HCT116 (cell line): Measurements from ENCODE around the gene APBB3. TPM values are rescaled to one million over a fixed set of nuclear protein-coding genes. Genes with fewer than 3 reads are reported as not detected.

Experiments used
- ATAC-seq: fragments of 200-7000 bp; cut with Tn5 transposase; 2 replicates; pipeline ENCODE4 v1.9.1; 2020; ENCODE audit warnings: mild to moderate bottlenecking, moderate library complexity
- BruUV-seq: library from RNA; stranded (reverse); fragments of 400-500 nt; replicated peaks from 2 replicates; lab custom pipeline; 2021; lab: Mats Ljungman, UMichigan
- CTCF ChIA-PET: fragments of 300-600 bp; sonication (Branson Sonifier 250); formaldehyde crosslinking; loops from one replicate; lab custom pipeline; 2021; ENCODE audit warnings: antibody characterized with exemption; lab: Charles Lee
- POLR2A ChIA-PET: fragments of 300-600, 350-600 bp; sonication (Branson Sonifier 250); formaldehyde crosslinking; loops from one replicate; lab custom pipeline; 2021; ENCODE audit warnings: antibody characterized with exemption; lab: Charles Lee
- RAD21 ChIA-PET, 2 experiments: fragments of 300-600 bp; sonication (Branson Sonifier 250); formaldehyde crosslinking; loops; one replicate each; lab custom pipeline; 2023; ENCODE audit warnings: low total read pairs in 2 of 2; ENCODE audit not compliant: uncharacterized antibody in 2 of 2, unreplicated experiment in 2 of 2, low non-redundant PET in 1 of 2; lab: Charles Lee
- DNase-seq: peaks from one replicate; pipeline ENCODE4 v3.0.0-alpha.2; 2010; ENCODE audit warnings: low read depth, low spot score
- H2AFZ ChIP-seq: fragments of 200-600 bp; shearing (Covaris generic), sonication (generic); 2 replicates; pipeline ENCODE4 v1.6.1; 2017; ENCODE audit warnings: low read depth, mixed run types, mixed read lengths, antibody characterized with exemption, low read length; ENCODE audit not compliant: poor library complexity, severe bottlenecking
- H3K27ac ChIP-seq: 2 replicates; pipeline ENCODE4 v1.5.1; 2012; ENCODE audit warnings: low read depth, low read length
- H3K27me3 ChIP-seq: fragments of 200-600 bp; sonication (generic); 2 replicates; pipeline ENCODE4 v1.6.1; 2016; ENCODE audit warnings: mixed run types, low read length, mixed read lengths; ENCODE audit not compliant: insufficient read depth
- H3K36me3 ChIP-seq, 2 experiments: fragments of 200-500 bp in 1 of 2; fragments of 200-600 bp in 1 of 2; sonication (Bioruptor generic) in 1 of 2; sonication (generic) in 1 of 2; 2 replicates each; pipeline versions ENCODE4 v1.5.1 to v1.6.1; 2014 to 2016; ENCODE audit warnings: low read length in 2 of 2, inconsistent platforms in 1 of 2, mixed read lengths in 1 of 2, mixed run types in 1 of 2; ENCODE audit not compliant: insufficient read depth in 2 of 2, control insufficient read depth in 1 of 2
- H3K4me1 ChIP-seq, 2 experiments: fragments of 200-600 bp in 1 of 2; sonication (generic) in 1 of 2; 2 replicates each; pipeline versions ENCODE4 v1.5.1 to v1.6.1; 2012 to 2017; ENCODE audit warnings: low read length in 2 of 2, inconsistent platforms in 1 of 2, mild to moderate bottlenecking in 1 of 2, mixed read lengths in 1 of 2, mixed run types in 1 of 2, moderate library complexity in 1 of 2; ENCODE audit not compliant: insufficient read depth in 2 of 2, control insufficient read depth in 1 of 2
- H3K4me2 ChIP-seq: fragments of 200-600 bp; sonication (generic); 2 replicates; pipeline ENCODE4 v1.6.1; 2017; ENCODE audit warnings: mixed run types, low read length, mixed read lengths
- H3K4me3 ChIP-seq, 2 experiments: fragments of 200-600 bp in 1 of 2; sonication (generic) in 1 of 2; replicated peaks in 1 of 2; 2 replicates each; pipeline ENCODE4 v1.5.1; 2011 to 2016; ENCODE audit warnings: low read length in 2 of 2, control low read depth in 1 of 2, low read depth in 1 of 2, mild to moderate bottlenecking in 1 of 2, mixed read lengths in 1 of 2, mixed run types in 1 of 2
- H3K79me2 ChIP-seq: fragments of 200-600 bp; sonication (generic); 2 replicates; pipeline ENCODE4 v1.6.1; 2017; ENCODE audit warnings: mild to moderate bottlenecking, mixed run types, low read length, moderate library complexity, mixed read lengths; ENCODE audit not compliant: insufficient read depth
- H3K9ac ChIP-seq: fragments of 200-600 bp; sonication (generic); 2 replicates; pipeline ENCODE4 v1.6.1; 2016; ENCODE audit warnings: low read length, mixed read lengths
- H3K9me2 ChIP-seq: fragments of 200-600 bp; sonication (generic), shearing (Covaris generic); 2 replicates; pipeline ENCODE4 v1.6.1; 2017; ENCODE audit warnings: mixed run types, mild to moderate bottlenecking, moderate library complexity; ENCODE audit not compliant: insufficient read depth
- H3K9me3 ChIP-seq, 2 experiments: fragments of 200-500 bp in 1 of 2; fragments of 200-600 bp in 1 of 2; sonication (Bioruptor generic) in 1 of 2; sonication (generic) in 1 of 2; 2 replicates each; pipeline ENCODE4 v1.6.1; 2014 to 2017; ENCODE audit warnings: low read length in 2 of 2, mixed read lengths in 2 of 2, inconsistent platforms in 1 of 2, low read depth in 1 of 2, mild to moderate bottlenecking in 1 of 2, mixed run types in 1 of 2, moderate library complexity in 1 of 2; ENCODE audit not compliant: control insufficient read depth in 1 of 2, insufficient read depth in 1 of 2
- H4K20me1 ChIP-seq: fragments of 200-600 bp; sonication (generic), shearing (Covaris generic); 2 replicates; pipeline ENCODE4 v1.6.1; 2017; ENCODE audit warnings: mixed run types, mild to moderate bottlenecking, moderate library complexity; ENCODE audit not compliant: insufficient read depth
- CBX3 ChIP-seq: IDR thresholded peaks from 2 replicates; pipeline ENCODE4 v1.6.1; 2012; ENCODE audit warnings: low read depth
- CEBPB ChIP-seq: IDR thresholded peaks from 2 replicates; pipeline ENCODE4 v1.6.1; 2012; ENCODE audit warnings: low read depth
- EGR1 ChIP-seq: IDR thresholded peaks from 2 replicates; pipeline ENCODE4 v1.6.1; 2012; ENCODE audit warnings: low read depth
- EZH2phosphoT487 ChIP-seq: fragments of 200-600 bp; IDR thresholded peaks from 2 replicates; pipeline ENCODE4 v1.6.1; 2018; ENCODE audit warnings: antibody characterized with exemption, borderline replicate concordance
- JUND ChIP-seq: IDR thresholded peaks from 2 replicates; pipeline ENCODE4 v1.6.1; 2012
- POLR2AphosphoS5 ChIP-seq: IDR thresholded peaks from 2 replicates; pipeline ENCODE4 v1.6.1; 2011; ENCODE audit warnings: mild to moderate bottlenecking, low read depth, low read length, moderate library complexity
- RAD21 ChIP-seq: IDR thresholded peaks from 2 replicates; pipeline ENCODE4 v1.6.1; 2012; ENCODE audit warnings: low read depth, mild to moderate bottlenecking
- SP1 ChIP-seq: IDR thresholded peaks from 2 replicates; pipeline ENCODE4 v1.6.1; 2012; ENCODE audit warnings: low read depth
- SRF ChIP-seq: IDR thresholded peaks from 2 replicates; pipeline ENCODE4 v1.6.1; 2012; ENCODE audit warnings: low read depth
- YY1 ChIP-seq: IDR thresholded peaks from 2 replicates; pipeline ENCODE4 v1.6.1; 2011; ENCODE audit warnings: low read length, low read depth, moderate library complexity, mild to moderate bottlenecking; ENCODE audit not compliant: insufficient replicate concordance; ENCODE audit errors: extremely low read depth
- ZNF274 ChIP-seq: fragments of 200-500 bp; sonication (Bioruptor generic); IDR thresholded peaks from 2 replicates; pipeline ENCODE4 v1.6.1; 2014; ENCODE audit warnings: mild to moderate bottlenecking, low read depth, low read length, inconsistent platforms
- intact Hi-C: fragments of 100-400 bp; cut with micrococcal nuclease; formaldehyde crosslinking; loops from 2 replicates; pipeline ENCODE4 v1.10.0; 2022
- total RNA-seq: library from RNA; stranded (reverse); gene quantifications from one replicate; pipeline ENCODE4 v1.2.1, GENCODE V29; 2021; ENCODE audit not compliant: unreplicated experiment
- TF ChIP-seq, protein P1 (sequence below): IDR thresholded peaks from 2 replicates; pipeline ENCODE4 v1.6.1; 2011; ENCODE audit warnings: mild to moderate bottlenecking, low read length, moderate library complexity; ENCODE audit not compliant: insufficient replicate concordance; ENCODE audit errors: extremely low read depth
- TF ChIP-seq, protein P2 (sequence below): IDR thresholded peaks from 2 replicates; pipeline ENCODE4 v1.6.1; 2012; ENCODE audit warnings: low read depth

Gene APBB3
- total RNA-seq, 1 experiment from 2014 or later, result 28.4 TPM

DNA sequence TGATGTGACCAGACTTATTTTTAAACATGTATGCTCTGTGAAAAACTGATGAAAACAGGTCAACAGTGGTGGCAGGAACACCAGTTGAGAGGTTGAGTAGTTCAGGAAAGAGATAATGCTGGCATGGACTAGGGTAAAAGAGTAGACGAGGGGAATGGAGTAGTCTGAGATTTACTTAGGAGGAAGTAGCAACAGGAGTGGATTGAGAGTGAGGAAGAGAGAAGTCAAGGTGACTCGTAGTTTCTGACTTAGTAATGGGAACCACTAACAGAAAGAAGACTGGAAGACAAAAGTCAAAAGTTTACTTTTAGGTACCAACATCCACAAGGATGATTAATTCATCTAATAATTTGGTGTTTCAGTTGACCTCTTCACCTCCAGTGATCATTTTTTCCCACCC, 10.7 kb downstream of the APBB3 start:
- no peak overlapping the region for H3K9ac ChIP-seq
- no TSS peak for BruUV-seq
- no peaks in the 10 kb centered on the region for H3K27me3 ChIP-seq
- H3K36me3 ChIP-seq, result peaks cover 9 to 38% of the 10 kb centered on the region in 2 experiments; a peak in 3 of 4 replicates
- DNase-seq, result no peak
- intact Hi-C loops, result no loop called here
- TF ChIP-seq ZNF274, result no peak
- TF ChIP-seq POLR2AphosphoS5, result peak; percentile 23; the same call in 1 of the 2 replicates
- no peaks in the 10 kb centered on the region for H3K9me2 ChIP-seq
- no peak for ATAC-seq
- H3K4me1 ChIP-seq, result peaks cover 8 to 39% of the 10 kb centered on the region in 2 experiments
- CTCF ChIA-PET, result no interaction called here
- peaks cover 68% of the 10 kb centered on the region for H3K79me2 ChIP-seq
- H3K27ac ChIP-seq, result no peak overlapping the region
- no peak overlapping the region for H3K4me2 ChIP-seq
- H4K20me1 ChIP-seq, result no peaks in the 10 kb centered on the region; the same call in 1 of the 2 replicates
- H3K4me3 ChIP-seq, result no peak overlapping the region
- H3K9me3 ChIP-seq, result no peaks in the 10 kb centered on the region
- H2AFZ ChIP-seq, result no peak overlapping the region
- RAD21 ChIA-PET, result no interaction called here
- POLR2A ChIA-PET, result no interaction called here

DNA sequence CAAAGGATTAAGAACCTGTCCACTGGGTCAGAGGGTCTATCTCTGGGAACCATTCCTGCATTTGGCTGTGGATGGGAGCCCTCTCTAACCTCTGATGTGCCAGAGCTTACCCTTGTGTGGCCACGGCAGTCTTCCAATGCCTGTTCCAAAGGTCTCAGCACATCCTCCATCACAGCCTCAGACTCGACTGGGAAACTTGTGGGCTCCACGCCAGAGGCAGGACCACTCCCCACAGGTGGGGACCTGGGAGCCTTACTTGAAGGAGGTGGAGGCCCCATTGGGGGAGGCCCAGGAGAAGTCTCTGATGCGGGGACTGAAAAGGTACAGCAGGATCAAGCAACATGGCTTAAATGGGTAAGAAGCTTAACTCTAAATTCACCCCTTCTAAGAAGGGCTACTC, 12.5 kb downstream of the APBB3 start:
- Histone ChIP-seq H3K4me1 (peaks cover 5 to 40% of the 10 kb centered on the region in 2 experiments; a peak in 3 of 4 replicates), H3K27me3 (no peaks in the 10 kb centered on the region), H3K9ac (no peak overlapping the region), H4K20me1 (no peaks in the 10 kb centered on the region; the same call in 1 of the 2 replicates), H3K9me2 (no peaks in the 10 kb centered on the region), H3K4me2 (no peak overlapping the region), H3K36me3 (peaks cover 9 to 40% of the 10 kb centered on the region in 2 experiments; a peak in 3 of 4 replicates), H3K27ac (no peak overlapping the region), H3K9me3 (no peaks in the 10 kb centered on the region), H2AFZ (no peak overlapping the region), H3K4me3 (no peak overlapping the region), H3K79me2 (peaks cover 65% of the 10 kb centered on the region)
- RAD21 ChIA-PET, result no interaction called here
- CTCF ChIA-PET, result no interaction called here
- BruUV-seq, result no TSS peak
- DNase-seq, result no peak
- ATAC-seq, result no peak
- POLR2A ChIA-PET, result no interaction called here
- intact Hi-C loops, result no loop called here
- TF ChIP-seq, protein P1, sequence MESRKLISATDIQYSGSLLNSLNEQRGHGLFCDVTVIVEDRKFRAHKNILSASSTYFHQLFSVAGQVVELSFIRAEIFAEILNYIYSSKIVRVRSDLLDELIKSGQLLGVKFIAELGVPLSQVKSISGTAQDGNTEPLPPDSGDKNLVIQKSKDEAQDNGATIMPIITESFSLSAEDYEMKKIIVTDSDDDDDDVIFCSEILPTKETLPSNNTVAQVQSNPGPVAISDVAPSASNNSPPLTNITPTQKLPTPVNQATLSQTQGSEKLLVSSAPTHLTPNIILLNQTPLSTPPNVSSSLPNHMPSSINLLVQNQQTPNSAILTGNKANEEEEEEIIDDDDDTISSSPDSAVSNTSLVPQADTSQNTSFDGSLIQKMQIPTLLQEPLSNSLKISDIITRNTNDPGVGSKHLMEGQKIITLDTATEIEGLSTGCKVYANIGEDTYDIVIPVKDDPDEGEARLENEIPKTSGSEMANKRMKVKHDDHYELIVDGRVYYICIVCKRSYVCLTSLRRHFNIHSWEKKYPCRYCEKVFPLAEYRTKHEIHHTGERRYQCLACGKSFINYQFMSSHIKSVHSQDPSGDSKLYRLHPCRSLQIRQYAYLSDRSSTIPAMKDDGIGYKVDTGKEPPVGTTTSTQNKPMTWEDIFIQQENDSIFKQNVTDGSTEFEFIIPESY, result no peak
- no peak for TF ChIP-seq CBX3
- no peak for TF ChIP-seq RAD21
- no peak for TF ChIP-seq SRF
- TF ChIP-seq EGR1, result no peak
- no peak for TF ChIP-seq JUND
- TF ChIP-seq EZH2phosphoT487, result no peak
- no peak for TF ChIP-seq YY1
- TF ChIP-seq SP1, result no peak
- no peak for TF ChIP-seq ZNF274
- TF ChIP-seq CEBPB, result no peak
- TF ChIP-seq POLR2AphosphoS5, result no peak
- TF ChIP-seq, protein P2, sequence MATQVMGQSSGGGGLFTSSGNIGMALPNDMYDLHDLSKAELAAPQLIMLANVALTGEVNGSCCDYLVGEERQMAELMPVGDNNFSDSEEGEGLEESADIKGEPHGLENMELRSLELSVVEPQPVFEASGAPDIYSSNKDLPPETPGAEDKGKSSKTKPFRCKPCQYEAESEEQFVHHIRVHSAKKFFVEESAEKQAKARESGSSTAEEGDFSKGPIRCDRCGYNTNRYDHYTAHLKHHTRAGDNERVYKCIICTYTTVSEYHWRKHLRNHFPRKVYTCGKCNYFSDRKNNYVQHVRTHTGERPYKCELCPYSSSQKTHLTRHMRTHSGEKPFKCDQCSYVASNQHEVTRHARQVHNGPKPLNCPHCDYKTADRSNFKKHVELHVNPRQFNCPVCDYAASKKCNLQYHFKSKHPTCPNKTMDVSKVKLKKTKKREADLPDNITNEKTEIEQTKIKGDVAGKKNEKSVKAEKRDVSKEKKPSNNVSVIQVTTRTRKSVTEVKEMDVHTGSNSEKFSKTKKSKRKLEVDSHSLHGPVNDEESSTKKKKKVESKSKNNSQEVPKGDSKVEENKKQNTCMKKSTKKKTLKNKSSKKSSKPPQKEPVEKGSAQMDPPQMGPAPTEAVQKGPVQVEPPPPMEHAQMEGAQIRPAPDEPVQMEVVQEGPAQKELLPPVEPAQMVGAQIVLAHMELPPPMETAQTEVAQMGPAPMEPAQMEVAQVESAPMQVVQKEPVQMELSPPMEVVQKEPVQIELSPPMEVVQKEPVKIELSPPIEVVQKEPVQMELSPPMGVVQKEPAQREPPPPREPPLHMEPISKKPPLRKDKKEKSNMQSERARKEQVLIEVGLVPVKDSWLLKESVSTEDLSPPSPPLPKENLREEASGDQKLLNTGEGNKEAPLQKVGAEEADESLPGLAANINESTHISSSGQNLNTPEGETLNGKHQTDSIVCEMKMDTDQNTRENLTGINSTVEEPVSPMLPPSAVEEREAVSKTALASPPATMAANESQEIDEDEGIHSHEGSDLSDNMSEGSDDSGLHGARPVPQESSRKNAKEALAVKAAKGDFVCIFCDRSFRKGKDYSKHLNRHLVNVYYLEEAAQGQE, result no peak
